Measurements from ENCODE around the gene SORT1.

SORT1 gene

DNA sequence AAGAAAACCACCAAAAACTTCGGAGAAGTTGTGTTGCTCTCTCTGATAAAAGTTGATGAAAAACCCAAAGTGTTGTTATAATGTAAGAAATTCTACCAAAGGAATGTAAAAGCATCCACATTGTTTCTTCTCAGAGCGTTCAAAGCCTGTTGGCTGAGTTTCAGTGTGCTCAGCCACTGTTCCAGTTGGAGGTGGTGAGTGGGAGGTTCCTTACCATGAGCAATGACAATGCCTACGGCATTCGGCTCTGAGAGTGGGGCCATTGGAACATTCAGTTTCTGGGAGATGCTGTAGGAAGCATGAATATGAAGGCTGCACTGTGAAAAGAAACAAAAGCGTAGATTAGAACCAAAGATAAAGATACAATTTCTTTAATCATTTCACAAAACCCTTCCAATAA lies 70.4 kb downstream of the SORT1 start:
- Histone ChIP-seq H4K20me1 (ENCODE audit: low read depth, low read length) (no peaks in the 10 kb centered on the region), H3K36me3 (ENCODE audit: low read length) (peaks cover 11% of the 10 kb centered on the region; the same call in 1 of the 2 replicates), H3K27me3 (ENCODE audit: low read length) (no peaks in the 10 kb centered on the region), H3K9me3 (ENCODE audit: insufficient read depth, low read length) (peaks cover 3% of the 10 kb centered on the region; the same call in 1 of the 2 replicates), H3K79me2 (ENCODE audit: insufficient read depth, low read length) (no peaks in the 10 kb centered on the region), H3K4me2 (ENCODE audit: low read depth, low read length, poor library complexity, severe bottlenecking) (no peak overlapping the region), H3K4me3 (ENCODE audit: insufficient read depth, low read length, poor library complexity, severe bottlenecking) (no peak overlapping the region), H3K9ac (ENCODE audit: low read length) (no peak overlapping the region), H2AFZ (ENCODE audit: low read depth, low read length, severe bottlenecking) (no peak overlapping the region), H3K27ac (ENCODE audit: low read depth, low read length) (no peak overlapping the region), H3F3A (ENCODE audit: insufficient read depth) (no peaks in the 10 kb centered on the region), H3K9me2 (replicated peaks; ENCODE audit: insufficient read depth, low read length) (no peaks in the 10 kb centered on the region)
- TF ChIP-seq EZH2phosphoT487 (conservative IDR thresholded peaks at IDR 0.05; ENCODE audit: low read length) (no peak), CTCF (IDR thresholded peaks at IDR 0.05; ENCODE audit: insufficient read depth, low read length, poor library complexity, severe bottlenecking) (no peak)

GRCh38 chr1:109322974-109323373 lies 74.7 kb downstream of the SORT1 start:
- Histone ChIP-seq H3K9me2 (replicated peaks; ENCODE audit: insufficient read depth, low read length) (no peaks in the 10 kb centered on the region), H3K27ac (ENCODE audit: low read depth, low read length) (no peak overlapping the region), H3K9me3 (ENCODE audit: insufficient read depth, low read length) (no peaks in the 10 kb centered on the region), H3K36me3 (ENCODE audit: low read length) (no peaks in the 10 kb centered on the region), H3K79me2 (ENCODE audit: insufficient read depth, low read length) (no peaks in the 10 kb centered on the region), H2AFZ (ENCODE audit: low read depth, low read length, severe bottlenecking) (no peak overlapping the region), H4K20me1 (ENCODE audit: low read depth, low read length) (no peaks in the 10 kb centered on the region), H3F3A (ENCODE audit: insufficient read depth) (no peaks in the 10 kb centered on the region), H3K9ac (ENCODE audit: low read length) (no peak overlapping the region), H3K4me3 (ENCODE audit: insufficient read depth, low read length, poor library complexity, severe bottlenecking) (no peak overlapping the region), H3K4me2 (ENCODE audit: low read depth, low read length, poor library complexity, severe bottlenecking) (no peak overlapping the region), H3K27me3 (ENCODE audit: low read length) (no peaks in the 10 kb centered on the region)
- TF ChIP-seq EZH2phosphoT487 (conservative IDR thresholded peaks at IDR 0.05; ENCODE audit: low read length) (no peak), CTCF (IDR thresholded peaks at IDR 0.05; ENCODE audit: insufficient read depth, low read length, poor library complexity, severe bottlenecking) (no peak)

GRCh38 chr1:109319114-109319513 lies 78.6 kb downstream of the SORT1 start:
- Histone ChIP-seq H3F3A (ENCODE audit: insufficient read depth) (no peaks in the 10 kb centered on the region), H2AFZ (ENCODE audit: low read depth, low read length, severe bottlenecking) (no peak overlapping the region), H3K79me2 (ENCODE audit: insufficient read depth, low read length) (no peaks in the 10 kb centered on the region), H3K4me2 (ENCODE audit: low read depth, low read length, poor library complexity, severe bottlenecking) (no peak overlapping the region), H4K20me1 (ENCODE audit: low read depth, low read length) (no peaks in the 10 kb centered on the region), H3K4me3 (ENCODE audit: insufficient read depth, low read length, poor library complexity, severe bottlenecking) (no peak overlapping the region), H3K27ac (ENCODE audit: low read depth, low read length) (no peak overlapping the region), H3K9me3 (ENCODE audit: insufficient read depth, low read length) (no peaks in the 10 kb centered on the region), H3K9ac (ENCODE audit: low read length) (no peak overlapping the region), H3K27me3 (ENCODE audit: low read length) (no peaks in the 10 kb centered on the region), H3K36me3 (ENCODE audit: low read length) (no peaks in the 10 kb centered on the region), H3K9me2 (replicated peaks; ENCODE audit: insufficient read depth, low read length) (no peaks in the 10 kb centered on the region)
- TF ChIP-seq CTCF (IDR thresholded peaks at IDR 0.05; ENCODE audit: insufficient read depth, low read length, poor library complexity, severe bottlenecking) = no peak
- TF ChIP-seq EZH2phosphoT487 (conservative IDR thresholded peaks at IDR 0.05; ENCODE audit: low read length) = no peak

Data from SU-DHL-6 (cell line).